SK-N-SH (cell line): ENCODE results near the gene PAX3. TPM values are rescaled to one million over a fixed set of nuclear protein-coding genes. Genes with fewer than 3 reads are reported as not detected.

Experiments used
- CTCF ChIA-PET: fragments of 300-600, 350-600 bp; formaldehyde crosslinking; extraction: SDS; loops from one replicate; lab custom pipeline; 2021; lab: Yijun Ruan, JAX
- POLR2A ChIA-PET: fragments of 350-600 bp; sonication (Branson Sonifier 250); formaldehyde crosslinking; extraction: SDS; loops from one replicate; lab custom pipeline; 2020; ENCODE audit warnings: antibody characterized with exemption, inconsistent platforms; lab: Yijun Ruan, JAX
- DNase-seq: peaks from one replicate; pipeline ENCODE4 v3.0.0; 2012
- H2AFZ ChIP-seq: fragments of 200-600 bp; sonication (generic); 2 replicates; pipeline ENCODE4 v1.8.1; 2016; ENCODE audit warnings: antibody characterized with exemption, mild to moderate bottlenecking, low read depth
- H3F3A ChIP-seq: fragments of 200-600 bp; sonication (generic); replicated peaks from 2 replicates; pipeline ENCODE3; 2016; ENCODE audit warnings: antibody characterized with exemption, mild to moderate bottlenecking; ENCODE audit not compliant: insufficient read depth
- H3K27ac ChIP-seq, 2 experiments: fragments of 200-500 bp in 1 of 2; fragments of 200-600 bp in 1 of 2; sonication (Bioruptor generic) in 1 of 2; sonication (generic), shearing (Covaris generic) in 1 of 2; 2 replicates each; pipeline versions ENCODE4 v1.5.1 to v1.6.1; 2014 to 2016; ENCODE audit warnings: low read depth in 2 of 2, inconsistent platforms in 1 of 2, low read length in 1 of 2, mild to moderate bottlenecking in 1 of 2, mixed read lengths in 1 of 2
- H3K27me3 ChIP-seq: fragments of 200-600 bp; sonication (generic), shearing (Covaris generic); 2 replicates; pipeline ENCODE4 v1.6.1; 2016; ENCODE audit warnings: mixed run types; ENCODE audit not compliant: insufficient read depth
- H3K36me3 ChIP-seq, 2 experiments: fragments of 200-500 bp in 1 of 2; fragments of 200-600 bp in 1 of 2; sonication (Bioruptor generic) in 1 of 2; sonication (generic) in 1 of 2; replicated peaks in 1 of 2; 2 replicates each; pipeline versions ENCODE3 to v1.5.1; 2014 to 2016; ENCODE audit warnings: low read length in 1 of 2, mild to moderate bottlenecking in 1 of 2; ENCODE audit not compliant: insufficient read depth in 2 of 2, control insufficient read depth in 1 of 2
- H3K4me1 ChIP-seq, 2 experiments: fragments of 200-500 bp in 1 of 2; fragments of 200-600 bp in 1 of 2; sonication (Bioruptor generic) in 1 of 2; sonication (generic), shearing (Covaris generic) in 1 of 2; 2 replicates each; pipeline versions ENCODE4 v1.5.1 to v1.6.1; 2014 to 2016; ENCODE audit warnings: low read depth in 1 of 2, low read length in 1 of 2, mixed run types in 1 of 2; ENCODE audit not compliant: insufficient read depth in 2 of 2, control insufficient read depth in 1 of 2
- H3K4me2 ChIP-seq: fragments of 200-600 bp; sonication (generic), shearing (Covaris generic); 2 replicates; pipeline ENCODE4 v1.6.1; 2017; ENCODE audit warnings: mixed run types
- H3K4me3 ChIP-seq, 2 experiments: fragments of 200-500 bp in 1 of 2; fragments of 200-600 bp in 1 of 2; sonication (Bioruptor generic) in 1 of 2; sonication (generic), shearing (Covaris generic) in 1 of 2; 2 replicates each; pipeline versions ENCODE4 v1.5.1 to v1.8.1; 2014 to 2016; ENCODE audit warnings: low read depth in 2 of 2, inconsistent platforms in 1 of 2, low read length in 1 of 2, mild to moderate bottlenecking in 1 of 2, mixed read lengths in 1 of 2, moderate library complexity in 1 of 2
- H3K79me2 ChIP-seq: fragments of 200-600 bp; sonication (generic); 2 replicates; pipeline ENCODE4 v1.8.1; 2017; ENCODE audit warnings: mild to moderate bottlenecking; ENCODE audit not compliant: insufficient read depth
- H3K9ac ChIP-seq: fragments of 200-600 bp; sonication (generic); 2 replicates; pipeline ENCODE4 v1.6.1; 2017; ENCODE audit warnings: mixed run types
- H3K9me2 ChIP-seq: fragments of 200-600 bp; sonication (generic); 2 replicates; pipeline ENCODE4 v1.6.1; 2017; ENCODE audit warnings: mixed run types
- H3K9me3 ChIP-seq: fragments of 200-600 bp; sonication (generic); 2 replicates; pipeline ENCODE4 v1.6.1; 2017; ENCODE audit warnings: mixed run types, mild to moderate bottlenecking, moderate library complexity
- H4K20me1 ChIP-seq: fragments of 200-600 bp; sonication (generic); 2 replicates; pipeline ENCODE4 v1.6.1; 2017; ENCODE audit warnings: mild to moderate bottlenecking, mixed run types; ENCODE audit not compliant: insufficient read depth
- CHD2 ChIP-seq: fragments of 150-350 bp; IDR thresholded peaks from 2 replicates; pipeline ENCODE4 v1.6.1; 2018; ENCODE audit warnings: low read length; ENCODE audit not compliant: partially characterized antibody
- ELF1 ChIP-seq: IDR thresholded peaks from 2 replicates; pipeline ENCODE4 v1.4.0; 2012
- EP300 ChIP-seq, 2 experiments: IDR thresholded peaks; 2 replicates each; pipeline versions ENCODE4 v1.4.0 to v1.6.1; 2012; ENCODE audit warnings: borderline replicate concordance in 1 of 2, low read depth in 1 of 2, low read length in 1 of 2
- EZH2phosphoT487 ChIP-seq: fragments of 200-600 bp; sonication (generic); IDR thresholded peaks from 2 replicates; pipeline ENCODE4 v1.6.1; 2017; ENCODE audit warnings: low read depth, mixed run types, mild to moderate bottlenecking, antibody characterized with exemption, moderate library complexity, borderline replicate concordance
- FOSL2 ChIP-seq: IDR thresholded peaks from 2 replicates; pipeline ENCODE4 v1.4.0; 2012; ENCODE audit warnings: low read depth, mild to moderate bottlenecking, moderate library complexity, borderline replicate concordance
- FOXJ3 ChIP-seq: sonication (generic); formaldehyde crosslinking; IDR thresholded peaks from 2 replicates; pipeline ENCODE4 v1.5.1; 2020; ENCODE audit warnings: mild to moderate bottlenecking, missing genetic modification reagents
- GABPA ChIP-seq: IDR thresholded peaks from 2 replicates; pipeline ENCODE4 v1.4.0; 2012; ENCODE audit warnings: low read depth, mild to moderate bottlenecking
- GATA2 ChIP-seq: sonication (generic); formaldehyde crosslinking; IDR thresholded peaks from 2 replicates; pipeline ENCODE4 v1.5.0; 2020; ENCODE audit warnings: mild to moderate bottlenecking, missing genetic modification reagents
- MXI1 ChIP-seq: IDR thresholded peaks from 2 replicates; pipeline ENCODE4 v1.6.1; 2012; ENCODE audit warnings: mild to moderate bottlenecking, low read depth, low read length, improper control_type of control experiment
- NFIC ChIP-seq: IDR thresholded peaks from 2 replicates; pipeline ENCODE4 v1.4.0; 2012; ENCODE audit warnings: borderline replicate concordance
- RAD21 ChIP-seq: IDR thresholded peaks from 2 replicates; pipeline ENCODE4 v1.6.1; 2012; ENCODE audit warnings: mild to moderate bottlenecking, low read length
- RFX5 ChIP-seq: IDR thresholded peaks from 2 replicates; pipeline ENCODE4 v1.6.1; 2012; ENCODE audit warnings: mild to moderate bottlenecking, improper control_type of control experiment, low read length
- RXRA ChIP-seq: IDR thresholded peaks from 2 replicates; pipeline ENCODE4 v1.4.0; 2012; ENCODE audit warnings: low read depth, mild to moderate bottlenecking, borderline replicate concordance
- SIN3A ChIP-seq: IDR thresholded peaks from 2 replicates; pipeline ENCODE4 v1.6.1; 2012; ENCODE audit warnings: low read depth, mild to moderate bottlenecking, low read length, moderate library complexity, borderline replicate concordance
- TAF1 ChIP-seq: IDR thresholded peaks from 2 replicates; pipeline ENCODE4 v1.6.1; 2012; ENCODE audit warnings: low read depth, mild to moderate bottlenecking, low read length, moderate library complexity, borderline replicate concordance
- TEAD4 ChIP-seq: IDR thresholded peaks from 2 replicates; pipeline ENCODE4 v1.4.0; 2012; ENCODE audit warnings: mild to moderate bottlenecking, borderline replicate concordance; ENCODE audit not compliant: insufficient read depth
- WGBS: methylation state at CpG from one replicate; pipeline ENCODE4 v1.1.6; 2017; ENCODE audit warnings: low lambda C conversion rate; 5-methylcytosine and 5-hydroxymethylcytosine counted together
- polyA plus RNA-seq, 3 experiments: library from polyadenylated mRNA; depleted of rRNA; stranded (reverse); fragments of >200 nt; gene quantifications; 2 replicates each; pipeline ENCODE4 v1.2.3, GENCODE V29; 2012
- TF ChIP-seq, protein P1 (sequence below): fragments of 150-350 bp; IDR thresholded peaks from 2 replicates; pipeline ENCODE4 v1.6.1; 2016; ENCODE audit warnings: mild to moderate bottlenecking, low read depth, low read length
- TF ChIP-seq, protein P2 (sequence below): IDR thresholded peaks from 2 replicates; pipeline ENCODE4 v1.6.1; 2012; ENCODE audit warnings: mild to moderate bottlenecking, low read depth, low read length, moderate library complexity
- TF ChIP-seq, protein P3 (sequence below): fragments of 200-600 bp; sonication (generic); IDR thresholded peaks from 2 replicates; pipeline ENCODE4 v1.6.1; 2017; ENCODE audit warnings: antibody characterized with exemption, mild to moderate bottlenecking, moderate library complexity
- TF ChIP-seq, protein P4 (sequence below): fragments of 150-350 bp; IDR thresholded peaks from 2 replicates; pipeline ENCODE4 v1.6.1; 2017; ENCODE audit warnings: antibody characterized with exemption, low read length, low read depth, borderline replicate concordance

PAX3 gene
- polyA plus RNA-seq, 1 of the 3 experiments (the other 2 are of a cell fraction), result not detected

DNA sequence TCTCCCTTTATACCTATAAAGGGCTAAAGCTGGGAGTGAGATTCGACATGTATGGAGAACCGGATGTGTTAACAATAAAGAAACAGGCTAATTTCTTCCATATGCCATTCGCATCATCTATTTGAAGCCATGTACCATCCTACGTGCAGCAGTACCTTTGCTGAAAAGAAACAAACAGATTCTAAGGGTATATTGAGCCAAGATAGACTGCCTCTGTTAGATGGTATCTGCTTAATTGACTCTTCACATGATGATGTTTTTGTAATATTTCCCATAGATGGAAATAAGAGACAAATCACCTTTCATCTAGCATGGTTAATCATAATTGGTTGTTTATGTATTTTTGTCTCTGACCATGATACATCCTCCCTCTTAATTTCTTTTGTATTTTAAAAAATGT lies 32.1 kb upstream of the PAX3 start:
- Histone ChIP-seq H2AFZ (no peak overlapping the region), H4K20me1 (no peaks in the 10 kb centered on the region), H3K4me1 (no peaks in the 10 kb centered on the region), H3K36me3 (no peaks in the 10 kb centered on the region), H3K27ac (no peak overlapping the region; a peak in 1 of 4 replicates), H3K9ac (no peak overlapping the region), H3K9me2 (no peaks in the 10 kb centered on the region), H3K9me3 (no peaks in the 10 kb centered on the region), H3K4me2 (no peak overlapping the region), H3K27me3 (no peaks in the 10 kb centered on the region), H3F3A (no peaks in the 10 kb centered on the region), H3K4me3 (no peak overlapping the region), H3K79me2 (no peaks in the 10 kb centered on the region)
- ChIA-PET POLR2A (no interaction called here), CTCF (no interaction called here)
- DNase-seq, result no peak
- TF ChIP-seq MXI1 (no peak), GATA2 (CRISPR knock-in tag) (peak; percentile 51), FOXJ3 (CRISPR knock-in tag) (no peak)
- TF ChIP-seq, protein P1, sequence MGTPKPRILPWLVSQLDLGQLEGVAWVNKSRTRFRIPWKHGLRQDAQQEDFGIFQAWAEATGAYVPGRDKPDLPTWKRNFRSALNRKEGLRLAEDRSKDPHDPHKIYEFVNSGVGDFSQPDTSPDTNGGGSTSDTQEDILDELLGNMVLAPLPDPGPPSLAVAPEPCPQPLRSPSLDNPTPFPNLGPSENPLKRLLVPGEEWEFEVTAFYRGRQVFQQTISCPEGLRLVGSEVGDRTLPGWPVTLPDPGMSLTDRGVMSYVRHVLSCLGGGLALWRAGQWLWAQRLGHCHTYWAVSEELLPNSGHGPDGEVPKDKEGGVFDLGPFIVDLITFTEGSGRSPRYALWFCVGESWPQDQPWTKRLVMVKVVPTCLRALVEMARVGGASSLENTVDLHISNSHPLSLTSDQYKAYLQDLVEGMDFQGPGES, result no peak
- WGBS, result 13% methylated on average over 4 of the region's 4 CpGs

DNA sequence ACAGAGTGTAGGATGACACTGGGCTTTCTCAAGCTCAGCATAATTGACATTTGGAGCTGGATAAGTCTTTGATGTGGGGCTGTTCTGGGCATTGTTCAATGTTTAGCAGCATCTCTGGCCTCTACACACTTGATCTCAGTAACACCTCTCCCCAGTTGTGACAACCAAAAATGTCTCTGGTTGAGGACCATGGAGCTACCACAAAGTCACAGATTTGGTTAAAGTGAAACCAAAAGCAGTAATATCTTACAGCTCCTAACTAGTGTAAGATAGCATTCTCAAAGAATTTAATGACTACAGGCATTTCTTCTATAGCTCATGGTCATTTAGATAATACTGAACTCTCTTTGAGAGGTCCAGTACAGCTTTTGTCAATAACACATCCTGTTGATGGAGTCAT lies 23.4 kb upstream of the PAX3 start:
- ChIA-PET CTCF (interaction anchor here (1.0 to 1.6 kb wide), 3 partner anchors 10 to 163 kb away, joined by 3 to 5 read pairs (median 3); no protein-coding TSS in a partner anchor), POLR2A (interaction anchor here (3.0 kb wide), 1 partner anchor 77 kb away, joined by 11 read pairs; no protein-coding TSS in a partner anchor)
- Histone ChIP-seq H3K9me3 (no peaks in the 10 kb centered on the region), H3K4me1 (peaks cover 0 to 7% of the 10 kb centered on the region in 2 experiments; a peak in 2 of 4 replicates), H3K36me3 (no peaks in the 10 kb centered on the region), H3K9ac (no peak overlapping the region), H3F3A (peaks cover 4% of the 10 kb centered on the region), H3K9me2 (no peaks in the 10 kb centered on the region), H4K20me1 (no peaks in the 10 kb centered on the region), H3K27me3 (peaks cover 25% of the 10 kb centered on the region), H2AFZ (no peak overlapping the region), H3K27ac (no peak overlapping the region), H3K4me3 (no peak overlapping the region), H3K79me2 (no peaks in the 10 kb centered on the region), H3K4me2 (no peak overlapping the region)
- DNase-seq, result no peak
- TF ChIP-seq EZH2phosphoT487 (no peak), RAD21 (no peak), MXI1 (no peak), TEAD4 (no peak), FOSL2 (no peak), FOXJ3 (CRISPR knock-in tag) (no peak), ELF1 (no peak), EP300 (IDR thresholded peaks at IDR 0.05; ENCODE audit: borderline replicate concordance in 1 of 2, low read depth in 1 of 2, low read length in 1 of 2) (no peak), RXRA (no peak), NFIC (no peak), CHD2 (no peak), TAF1 (no peak), GABPA (no peak), SIN3A (no peak), RFX5 (no peak)
- TF ChIP-seq, protein P2, sequence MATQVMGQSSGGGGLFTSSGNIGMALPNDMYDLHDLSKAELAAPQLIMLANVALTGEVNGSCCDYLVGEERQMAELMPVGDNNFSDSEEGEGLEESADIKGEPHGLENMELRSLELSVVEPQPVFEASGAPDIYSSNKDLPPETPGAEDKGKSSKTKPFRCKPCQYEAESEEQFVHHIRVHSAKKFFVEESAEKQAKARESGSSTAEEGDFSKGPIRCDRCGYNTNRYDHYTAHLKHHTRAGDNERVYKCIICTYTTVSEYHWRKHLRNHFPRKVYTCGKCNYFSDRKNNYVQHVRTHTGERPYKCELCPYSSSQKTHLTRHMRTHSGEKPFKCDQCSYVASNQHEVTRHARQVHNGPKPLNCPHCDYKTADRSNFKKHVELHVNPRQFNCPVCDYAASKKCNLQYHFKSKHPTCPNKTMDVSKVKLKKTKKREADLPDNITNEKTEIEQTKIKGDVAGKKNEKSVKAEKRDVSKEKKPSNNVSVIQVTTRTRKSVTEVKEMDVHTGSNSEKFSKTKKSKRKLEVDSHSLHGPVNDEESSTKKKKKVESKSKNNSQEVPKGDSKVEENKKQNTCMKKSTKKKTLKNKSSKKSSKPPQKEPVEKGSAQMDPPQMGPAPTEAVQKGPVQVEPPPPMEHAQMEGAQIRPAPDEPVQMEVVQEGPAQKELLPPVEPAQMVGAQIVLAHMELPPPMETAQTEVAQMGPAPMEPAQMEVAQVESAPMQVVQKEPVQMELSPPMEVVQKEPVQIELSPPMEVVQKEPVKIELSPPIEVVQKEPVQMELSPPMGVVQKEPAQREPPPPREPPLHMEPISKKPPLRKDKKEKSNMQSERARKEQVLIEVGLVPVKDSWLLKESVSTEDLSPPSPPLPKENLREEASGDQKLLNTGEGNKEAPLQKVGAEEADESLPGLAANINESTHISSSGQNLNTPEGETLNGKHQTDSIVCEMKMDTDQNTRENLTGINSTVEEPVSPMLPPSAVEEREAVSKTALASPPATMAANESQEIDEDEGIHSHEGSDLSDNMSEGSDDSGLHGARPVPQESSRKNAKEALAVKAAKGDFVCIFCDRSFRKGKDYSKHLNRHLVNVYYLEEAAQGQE, result no peak
- TF ChIP-seq, protein P3, sequence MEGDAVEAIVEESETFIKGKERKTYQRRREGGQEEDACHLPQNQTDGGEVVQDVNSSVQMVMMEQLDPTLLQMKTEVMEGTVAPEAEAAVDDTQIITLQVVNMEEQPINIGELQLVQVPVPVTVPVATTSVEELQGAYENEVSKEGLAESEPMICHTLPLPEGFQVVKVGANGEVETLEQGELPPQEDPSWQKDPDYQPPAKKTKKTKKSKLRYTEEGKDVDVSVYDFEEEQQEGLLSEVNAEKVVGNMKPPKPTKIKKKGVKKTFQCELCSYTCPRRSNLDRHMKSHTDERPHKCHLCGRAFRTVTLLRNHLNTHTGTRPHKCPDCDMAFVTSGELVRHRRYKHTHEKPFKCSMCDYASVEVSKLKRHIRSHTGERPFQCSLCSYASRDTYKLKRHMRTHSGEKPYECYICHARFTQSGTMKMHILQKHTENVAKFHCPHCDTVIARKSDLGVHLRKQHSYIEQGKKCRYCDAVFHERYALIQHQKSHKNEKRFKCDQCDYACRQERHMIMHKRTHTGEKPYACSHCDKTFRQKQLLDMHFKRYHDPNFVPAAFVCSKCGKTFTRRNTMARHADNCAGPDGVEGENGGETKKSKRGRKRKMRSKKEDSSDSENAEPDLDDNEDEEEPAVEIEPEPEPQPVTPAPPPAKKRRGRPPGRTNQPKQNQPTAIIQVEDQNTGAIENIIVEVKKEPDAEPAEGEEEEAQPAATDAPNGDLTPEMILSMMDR, result no peak
- TF ChIP-seq, protein P4, sequence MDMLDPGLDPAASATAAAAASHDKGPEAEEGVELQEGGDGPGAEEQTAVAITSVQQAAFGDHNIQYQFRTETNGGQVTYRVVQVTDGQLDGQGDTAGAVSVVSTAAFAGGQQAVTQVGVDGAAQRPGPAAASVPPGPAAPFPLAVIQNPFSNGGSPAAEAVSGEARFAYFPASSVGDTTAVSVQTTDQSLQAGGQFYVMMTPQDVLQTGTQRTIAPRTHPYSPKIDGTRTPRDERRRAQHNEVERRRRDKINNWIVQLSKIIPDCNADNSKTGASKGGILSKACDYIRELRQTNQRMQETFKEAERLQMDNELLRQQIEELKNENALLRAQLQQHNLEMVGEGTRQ, result no peak
